CD4-positive, alpha-beta memory T cell (primary cell): Measurements from ENCODE around the gene ATP13A2. TPM values are rescaled to one million over a fixed set of nuclear protein-coding genes. Genes with fewer than 3 reads are reported as not detected.
A peak's percentile ranks its signal among the peaks of the same experiment; 100 is the strongest.

Source experiments
- CTCF ChIA-PET: fragments of 350-600 bp; sonication (Branson Sonifier 250); formaldehyde crosslinking; loops from one replicate; lab custom pipeline; 2021; ENCODE audit warnings: inconsistent platforms; ENCODE audit not compliant: partially characterized antibody; lab: Charles Lee
- POLR2A ChIA-PET: fragments of 350-600 bp; sonication (Branson Sonifier 250); formaldehyde crosslinking; loops from one replicate; lab custom pipeline; 2021; ENCODE audit not compliant: partially characterized antibody; lab: Charles Lee
- DNase-seq, 5 donors: peaks; one replicate each; pipeline versions ENCODE4 v3.0.0 to v3.0.0-alpha.2; 2020 to 2022; ENCODE audit warnings: mixed read lengths in 1 of 5
- H3K27ac ChIP-seq: one replicate; pipeline ENCODE4 v1.7.0; 2013; ENCODE audit warnings: low read depth, low read length
- H3K27me3 ChIP-seq: 2 replicates; pipeline ENCODE4 v1.7.0; 2013; ENCODE audit warnings: mild to moderate bottlenecking, low read length, moderate library complexity; ENCODE audit not compliant: insufficient read depth
- H3K36me3 ChIP-seq: 2 replicates; pipeline ENCODE4 v1.7.0; 2013; ENCODE audit warnings: mild to moderate bottlenecking, low read length, moderate library complexity; ENCODE audit not compliant: insufficient read depth
- H3K4me1 ChIP-seq: 2 replicates; pipeline ENCODE4 v1.7.0; 2013; ENCODE audit warnings: mild to moderate bottlenecking, low read length, moderate library complexity; ENCODE audit not compliant: insufficient read depth
- H3K4me3 ChIP-seq, 2 donors: one replicate each; pipeline ENCODE4 v1.7.0; 2013; ENCODE audit warnings: low read length in 2 of 2, mild to moderate bottlenecking in 1 of 2
- H3K9me3 ChIP-seq, 2 donors: one replicate each; pipeline ENCODE4 v1.7.0; 2013; ENCODE audit warnings: low read length in 2 of 2, control low read depth in 1 of 2; ENCODE audit not compliant: control insufficient read depth in 1 of 2
- H3K27ac Mint-ChIP-seq, 7 donors: one replicate each; pipeline ENCODE4 v1.8.0; 2020 to 2021; ENCODE audit warnings: mixed read lengths in 7 of 7, mild to moderate bottlenecking in 6 of 7, inconsistent platforms in 3 of 7, moderate library complexity in 3 of 7
- H3K27me3 Mint-ChIP-seq, 2 donors: one replicate each; pipeline ENCODE4 v1.8.0; 2020 to 2021; ENCODE audit warnings: mixed read lengths in 2 of 2
- H3K36me3 Mint-ChIP-seq, 2 donors: one replicate each; pipeline ENCODE4 v1.8.0; 2020 to 2021; ENCODE audit warnings: mixed read lengths in 2 of 2, inconsistent platforms in 1 of 2, mild to moderate bottlenecking in 1 of 2
- H3K4me1 Mint-ChIP-seq, 4 donors: one replicate each; pipeline ENCODE4 v1.8.0; 2020 to 2021; ENCODE audit warnings: mixed read lengths in 4 of 4, mild to moderate bottlenecking in 1 of 4
- H3K4me3 Mint-ChIP-seq, 8 donors: one replicate each; pipeline ENCODE4 v1.8.0; 2020 to 2021; ENCODE audit warnings: mixed read lengths in 8 of 8, mild to moderate bottlenecking in 7 of 8, moderate library complexity in 6 of 8, inconsistent platforms in 3 of 8
- H3K9me3 Mint-ChIP-seq, 8 donors: one replicate each; pipeline ENCODE4 v1.8.0; 2020 to 2021; ENCODE audit warnings: mixed read lengths in 8 of 8, mild to moderate bottlenecking in 5 of 8, inconsistent platforms in 3 of 8, moderate library complexity in 1 of 8
- intact Hi-C: fragments of 100-400 bp; cut with micrococcal nuclease; formaldehyde crosslinking; loops from one replicate; pipeline ENCODE4 v1.15.1; 2023
- polyA plus RNA-seq, 2 donors: library from polyadenylated mRNA; unstranded; fragments of 300-500 nt; fragmentation: Illumina TruSeq; gene quantifications; one replicate each; pipeline ENCODE4 v1.2.3, GENCODE V29; 2021
- total RNA-seq, 2 experiments: library from RNA; stranded (reverse); gene quantifications; one replicate each; pipeline ENCODE4 v1.2.3, GENCODE V29; 2021

Gene ATP13A2
- total and polyA plus RNA-seq, 4 experiments from 2014 or later = 24.6 to 60.4 (median 55.6) TPM

GRCh38 chr1:17045634-17046333, 34.1 kb upstream of the ATP13A2 start:
- peak in 4 of 5 donors; percentile 29 to 39 (median 35) for DNase-seq
- Histone ChIP-seq H3K4me3 (no peak overlapping the region), H3K9me3 (no peaks in the 10 kb centered on the region), H3K36me3 (peaks cover 31% of the 10 kb centered on the region), H3K27ac (no peak overlapping the region), H3K27me3 (no peaks in the 10 kb centered on the region), H3K4me1 (peaks cover 5% of the 10 kb centered on the region)
- intact Hi-C loops = loop anchor here (1.0 kb wide), 1 partner anchor 94 kb away; no protein-coding TSS in a partner anchor
- H3K4me3 Mint-ChIP-seq = peak overlapping the region in 3 of 8 donors; percentile 36 to 64 (median 46)
- H3K9me3 Mint-ChIP-seq = peaks cover 0 to 1% (median 0%) of the 10 kb centered on the region in 8 donors
- H3K27me3 Mint-ChIP-seq = no peaks in the 10 kb centered on the region
- H3K27ac Mint-ChIP-seq = peak overlapping the region in 5 of 7 donors; percentile 51 to 86 (median 81)
- peaks cover 13 to 21% (median 16%) of the 10 kb centered on the region in 4 donors for H3K4me1 Mint-ChIP-seq
- peaks cover 32 to 46% of the 10 kb centered on the region in 2 donors for H3K36me3 Mint-ChIP-seq
- CTCF ChIA-PET = interaction anchor here (0.7 to 4.9 kb wide), 11 partner anchors 10 to 425 kb away, joined by 3 to 35 read pairs (median 3); no protein-coding TSS in a partner anchor
- POLR2A ChIA-PET = interaction anchor here (1.0 to 1.5 kb wide), 3 partner anchors 85 to 425 kb away, joined by 3 read pairs; no protein-coding TSS in a partner anchor

GRCh38 chr1:17045150-17045549, 33.4 kb upstream of the ATP13A2 start:
- peaks cover 34% of the 10 kb centered on the region for H3K36me3 ChIP-seq
- CTCF ChIA-PET = interaction anchor here (1.2 to 4.9 kb wide), 6 partner anchors 17 to 424 kb away, joined by 3 to 35 read pairs (median 4); no protein-coding TSS in a partner anchor

GRCh38 chr1:17043676-17044075, 31.9 kb upstream of the ATP13A2 start:
- peaks cover 0 to 1% (median 0%) of the 10 kb centered on the region in 8 donors for H3K9me3 Mint-ChIP-seq
- POLR2A ChIA-PET = no interaction called here
- no peaks in the 10 kb centered on the region for H3K27me3 Mint-ChIP-seq
- intact Hi-C loops = no loop called here
- H3K36me3 Mint-ChIP-seq = peaks cover 38 to 52% of the 10 kb centered on the region in 2 donors
- H3K27ac Mint-ChIP-seq = no peak overlapping the region
- Histone ChIP-seq H3K4me1 (peaks cover 5% of the 10 kb centered on the region), H3K36me3 (peaks cover 37% of the 10 kb centered on the region), H3K27me3 (no peaks in the 10 kb centered on the region), H3K4me3 (no peak overlapping the region), H3K9me3 (no peaks in the 10 kb centered on the region), H3K27ac (no peak overlapping the region)
- peaks cover 12 to 20% (median 17%) of the 10 kb centered on the region in 4 donors for H3K4me1 Mint-ChIP-seq
- no peak overlapping the region for H3K4me3 Mint-ChIP-seq
- CTCF ChIA-PET = interaction anchor here (1.7 to 4.9 kb wide), 2 partner anchors 84 to 93 kb away, joined by 4 to 35 read pairs; no protein-coding TSS in a partner anchor
- no peak for DNase-seq

More at GRCh38 chr1:17045150-17045549, 33.4 kb upstream of the ATP13A2 start:
- intact Hi-C loops = no loop called here
- H3K27ac Mint-ChIP-seq = peak overlapping the region in 4 of 7 donors; percentile 23 to 55 (median 39)
- Histone ChIP-seq H3K27me3 (no peaks in the 10 kb centered on the region), H3K4me1 (peaks cover 5% of the 10 kb centered on the region), H3K4me3 (no peak overlapping the region), H3K9me3 (no peaks in the 10 kb centered on the region), H3K27ac (no peak overlapping the region)
- peaks cover 12 to 20% (median 15%) of the 10 kb centered on the region in 4 donors for H3K4me1 Mint-ChIP-seq
- POLR2A ChIA-PET = interaction anchor here (1.0 to 1.5 kb wide), 3 partner anchors 84 to 424 kb away, joined by 3 read pairs; no protein-coding TSS in a partner anchor
- H3K4me3 Mint-ChIP-seq = no peak overlapping the region
- DNase-seq = no peak
- peaks cover 0 to 1% (median 0%) of the 10 kb centered on the region in 8 donors for H3K9me3 Mint-ChIP-seq
- no peaks in the 10 kb centered on the region for H3K27me3 Mint-ChIP-seq
- peaks cover 35 to 49% of the 10 kb centered on the region in 2 donors for H3K36me3 Mint-ChIP-seq

- Mint-ChIP-seq H3K4me1 (peaks cover 4 to 12% (median 9%) of the 10 kb centered on the region in 4 donors), H3K9me3 (peaks cover 0 to under 1% (median 0%) of the 10 kb centered on the region in 8 donors), H3K27ac (no peak overlapping the region), H3K27me3 (no peaks in the 10 kb centered on the region), H3K4me3 (peak overlapping the region in 1 of 8 donors; percentile 27), H3K36me3 (peaks cover 44 to 55% of the 10 kb centered on the region in 2 donors)
- no peak for DNase-seq
- no peak overlapping the region for H3K4me3 ChIP-seq
- CTCF ChIA-PET = no interaction called here
- no peaks in the 10 kb centered on the region for H3K4me1 ChIP-seq
- peaks cover 45% of the 10 kb centered on the region for H3K36me3 ChIP-seq
- H3K9me3 ChIP-seq = no peaks in the 10 kb centered on the region
- H3K27ac ChIP-seq = no peak overlapping the region
- no peaks in the 10 kb centered on the region for H3K27me3 ChIP-seq
- intact Hi-C loops = no loop called here
- POLR2A ChIA-PET = interaction anchor here (0.5 kb wide), 1 partner anchor 10 kb away, joined by 3 read pairs; no protein-coding TSS in a partner anchor
Measured at GRCh38 chr1:17040135-17040534, 28.4 kb upstream of the ATP13A2 start.

- Histone ChIP-seq H3K27me3 (no peaks in the 10 kb centered on the region), H3K9me3 (no peaks in the 10 kb centered on the region), H3K27ac (no peak overlapping the region), H3K4me3 (no peak overlapping the region), H3K4me1 (no peaks in the 10 kb centered on the region), H3K36me3 (peaks cover 43% of the 10 kb centered on the region)
- CTCF ChIA-PET = interaction anchor here (0.9 kb wide), 1 partner anchor 14 kb away, joined by 4 read pairs; no protein-coding TSS in a partner anchor
- peaks cover 4 to 8% (median 6%) of the 10 kb centered on the region in 4 donors for H3K4me1 Mint-ChIP-seq
- no peaks in the 10 kb centered on the region for H3K9me3 Mint-ChIP-seq
- peaks cover 43 to 52% of the 10 kb centered on the region in 2 donors for H3K36me3 Mint-ChIP-seq
- POLR2A ChIA-PET = no interaction called here
- no peak overlapping the region for H3K4me3 Mint-ChIP-seq
- intact Hi-C loops = no loop called here
- H3K27ac Mint-ChIP-seq = peak overlapping the region in 1 of 7 donors; percentile 48
- H3K27me3 Mint-ChIP-seq = no peaks in the 10 kb centered on the region
- DNase-seq = no peak
Measured at GRCh38 chr1:17039522-17039921, 27.8 kb upstream of the ATP13A2 start.

GRCh38 chr1:17033481-17033880, 21.8 kb upstream of the ATP13A2 start:
- H3K27me3 ChIP-seq = no peaks in the 10 kb centered on the region
- intact Hi-C loops = no loop called here
- peaks cover 29% of the 10 kb centered on the region for H3K36me3 ChIP-seq
- Mint-ChIP-seq H3K4me1 (peaks cover 0 to 5% (median 3%) of the 10 kb centered on the region in 4 donors), H3K36me3 (peaks cover 11 to 54% of the 10 kb centered on the region in 2 donors), H3K9me3 (no peaks in the 10 kb centered on the region), H3K27ac (no peak overlapping the region), H3K4me3 (no peak overlapping the region), H3K27me3 (no peaks in the 10 kb centered on the region)
- ChIA-PET CTCF (interaction anchor here (1.0 kb wide), 1 partner anchor 12 kb away, joined by 3 read pairs; no protein-coding TSS in a partner anchor), POLR2A (no interaction called here)
- H3K27ac ChIP-seq = no peak overlapping the region
- no peak overlapping the region for H3K4me3 ChIP-seq
- H3K4me1 ChIP-seq = no peaks in the 10 kb centered on the region
- DNase-seq = no peak
- H3K9me3 ChIP-seq = no peaks in the 10 kb centered on the region

GRCh38 chr1:17032741-17033140, 21.0 kb upstream of the ATP13A2 start:
- Mint-ChIP-seq H3K4me1 (peaks cover 0 to 4% (median under 1%) of the 10 kb centered on the region in 4 donors), H3K27ac (no peak overlapping the region), H3K9me3 (no peaks in the 10 kb centered on the region), H3K36me3 (peaks cover 13 to 57% of the 10 kb centered on the region in 2 donors), H3K4me3 (no peak overlapping the region), H3K27me3 (no peaks in the 10 kb centered on the region)
- Histone ChIP-seq H3K27me3 (no peaks in the 10 kb centered on the region), H3K9me3 (no peaks in the 10 kb centered on the region), H3K4me1 (no peaks in the 10 kb centered on the region), H3K27ac (no peak overlapping the region), H3K4me3 (no peak overlapping the region), H3K36me3 (peaks cover 31% of the 10 kb centered on the region)
- intact Hi-C loops = no loop called here
- CTCF ChIA-PET = interaction anchor here (2.1 kb wide), 1 partner anchor 72 kb away, joined by 7 read pairs; no protein-coding TSS in a partner anchor
- no peak for DNase-seq
- POLR2A ChIA-PET = no interaction called here
